Fibroblast of mammary gland (primary cell): Measurements from ENCODE around the gene DROSHA.

Experiments
- DNase-seq: peaks from one replicate; pipeline ENCODE4 v3.0.0-alpha.2; 2010; ENCODE audit warnings: low read depth
- H3K4me3 ChIP-seq: 2 replicates; pipeline ENCODE4 v1.5.1; 2011; ENCODE audit warnings: low read depth, mild to moderate bottlenecking, low read length, moderate library complexity; ENCODE audit not compliant: control insufficient read depth
- TF ChIP-seq, protein P1 (sequence below): conservative IDR thresholded peaks from 2 replicates; pipeline ENCODE4 v1.5.1; 2011; ENCODE audit warnings: low read depth, low read length, inconsistent platforms; ENCODE audit not compliant: control insufficient read depth, insufficient read depth

Gene DROSHA

DNA sequence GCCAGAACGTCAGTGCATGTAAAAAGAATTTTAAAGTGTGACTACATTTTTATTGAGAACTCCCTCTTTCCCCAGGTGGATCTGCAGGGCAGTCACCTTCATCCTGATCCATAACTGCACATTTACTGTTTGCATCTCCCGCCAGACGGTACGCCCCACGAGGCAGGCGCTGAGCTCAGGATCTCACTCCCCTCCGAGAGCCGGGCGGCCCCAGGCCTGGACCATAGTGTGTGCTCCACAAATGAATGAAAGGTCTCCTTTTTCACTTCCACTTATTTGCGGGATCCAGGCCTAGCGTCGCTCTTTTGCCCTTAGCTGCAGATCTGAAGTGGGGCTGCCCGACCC is 378 bp downstream of the DROSHA start:
- peak overlapping the region; percentile 96 for H3K4me3 ChIP-seq
- peak; percentile 10 for DNase-seq
- TF ChIP-seq, protein P1, sequence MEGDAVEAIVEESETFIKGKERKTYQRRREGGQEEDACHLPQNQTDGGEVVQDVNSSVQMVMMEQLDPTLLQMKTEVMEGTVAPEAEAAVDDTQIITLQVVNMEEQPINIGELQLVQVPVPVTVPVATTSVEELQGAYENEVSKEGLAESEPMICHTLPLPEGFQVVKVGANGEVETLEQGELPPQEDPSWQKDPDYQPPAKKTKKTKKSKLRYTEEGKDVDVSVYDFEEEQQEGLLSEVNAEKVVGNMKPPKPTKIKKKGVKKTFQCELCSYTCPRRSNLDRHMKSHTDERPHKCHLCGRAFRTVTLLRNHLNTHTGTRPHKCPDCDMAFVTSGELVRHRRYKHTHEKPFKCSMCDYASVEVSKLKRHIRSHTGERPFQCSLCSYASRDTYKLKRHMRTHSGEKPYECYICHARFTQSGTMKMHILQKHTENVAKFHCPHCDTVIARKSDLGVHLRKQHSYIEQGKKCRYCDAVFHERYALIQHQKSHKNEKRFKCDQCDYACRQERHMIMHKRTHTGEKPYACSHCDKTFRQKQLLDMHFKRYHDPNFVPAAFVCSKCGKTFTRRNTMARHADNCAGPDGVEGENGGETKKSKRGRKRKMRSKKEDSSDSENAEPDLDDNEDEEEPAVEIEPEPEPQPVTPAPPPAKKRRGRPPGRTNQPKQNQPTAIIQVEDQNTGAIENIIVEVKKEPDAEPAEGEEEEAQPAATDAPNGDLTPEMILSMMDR: no peak

DNA sequence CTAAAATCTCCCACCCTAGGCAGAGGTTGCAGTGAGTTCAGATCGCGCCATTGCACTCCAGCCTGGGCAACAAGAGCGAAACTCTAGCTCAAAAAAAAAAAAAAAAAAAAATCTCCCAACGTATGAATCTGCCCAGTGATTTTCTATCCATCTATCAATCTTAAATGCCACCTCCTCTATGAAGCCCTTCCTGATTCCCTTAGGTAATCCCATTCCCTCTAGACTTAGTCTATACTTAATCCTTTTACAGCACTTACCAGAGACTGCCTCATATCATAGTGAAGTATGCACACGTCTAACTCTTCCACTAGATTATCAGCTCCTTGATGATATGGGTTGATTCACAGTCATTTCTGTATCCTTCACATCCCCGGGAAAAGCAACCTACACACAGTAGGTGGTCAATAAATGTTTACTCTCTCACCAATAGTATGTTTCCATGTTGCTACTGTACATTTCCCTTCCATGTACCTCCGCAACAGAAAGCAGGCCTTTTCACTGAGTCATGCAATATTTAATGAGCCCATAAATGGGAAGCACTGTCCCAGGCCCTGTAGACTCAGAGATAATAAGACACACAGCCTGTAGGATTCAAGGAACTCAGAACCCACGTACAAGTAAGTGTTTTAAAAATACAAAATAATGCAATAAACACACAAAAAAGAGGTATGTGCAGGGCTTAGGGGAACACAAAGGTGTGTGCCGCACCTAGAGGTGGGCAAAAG is 1.2 kb downstream of the DROSHA start:
- TF ChIP-seq, protein P1: no peak
- no peak for DNase-seq
- peak overlapping the region; percentile 96 for H3K4me3 ChIP-seq

DNA sequence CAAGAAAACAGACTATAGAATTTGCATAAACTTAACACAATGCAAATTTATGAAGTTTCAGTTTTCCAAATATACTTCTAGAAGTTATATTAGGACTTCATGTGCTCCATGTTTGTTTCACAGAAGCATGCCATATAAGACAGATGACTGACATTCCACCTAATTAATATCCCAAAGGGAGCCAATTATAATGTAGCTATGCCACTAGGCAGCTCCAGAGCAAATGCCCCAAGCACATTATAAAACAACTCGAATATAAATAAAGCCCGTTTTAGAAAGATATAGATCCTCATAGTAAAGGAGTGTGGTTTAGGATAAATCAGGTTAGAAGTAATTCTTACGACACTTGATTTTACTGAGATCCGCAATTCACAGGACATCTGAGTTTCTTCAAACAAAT is 8.9 kb downstream of the DROSHA start:
- TF ChIP-seq, protein P1: no peak
- DNase-seq: no peak
- no peak overlapping the region for H3K4me3 ChIP-seq

DNA sequence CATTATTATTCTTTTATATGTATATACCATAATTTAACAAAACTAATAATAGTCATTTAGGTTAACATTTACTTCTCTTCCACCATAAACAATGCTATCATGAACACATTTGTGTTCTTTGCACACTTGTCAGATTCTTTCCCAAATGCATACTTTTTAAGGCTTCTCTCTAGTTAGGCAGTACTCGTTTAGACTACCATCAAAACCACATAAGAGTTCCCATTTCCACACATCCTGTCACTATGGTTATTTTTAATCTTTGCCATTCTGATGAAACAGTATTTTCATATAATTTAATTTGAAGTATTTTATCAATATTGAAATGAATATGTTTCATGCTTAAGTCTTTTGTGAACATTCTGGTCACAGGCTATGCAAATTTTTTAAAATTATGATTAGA is 15.1 kb downstream of the DROSHA start:
- TF ChIP-seq, protein P1: no peak
- no peak for DNase-seq
- no peak overlapping the region for H3K4me3 ChIP-seq

DNA sequence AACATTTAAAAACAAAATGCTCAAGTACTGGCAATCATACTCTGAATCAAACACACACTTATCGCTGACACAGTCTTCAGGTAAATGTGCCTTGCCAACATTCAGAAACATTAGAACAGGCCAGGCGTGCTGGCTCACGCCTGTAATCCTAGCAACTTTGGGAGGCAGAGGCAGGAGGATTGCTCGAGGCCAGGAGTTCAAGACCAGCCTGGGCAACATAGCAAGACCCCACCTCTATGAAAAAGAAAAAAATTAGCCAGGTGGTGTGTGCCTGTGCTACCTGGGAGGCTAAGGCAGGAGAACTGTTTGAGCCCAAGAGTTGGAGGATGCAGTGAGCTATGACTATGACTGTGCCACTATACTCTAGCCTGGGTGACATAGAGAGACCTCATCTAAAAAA is 20.6 kb downstream of the DROSHA start:
- no peak for DNase-seq
- TF ChIP-seq, protein P1: no peak
- no peak overlapping the region for H3K4me3 ChIP-seq

DNA sequence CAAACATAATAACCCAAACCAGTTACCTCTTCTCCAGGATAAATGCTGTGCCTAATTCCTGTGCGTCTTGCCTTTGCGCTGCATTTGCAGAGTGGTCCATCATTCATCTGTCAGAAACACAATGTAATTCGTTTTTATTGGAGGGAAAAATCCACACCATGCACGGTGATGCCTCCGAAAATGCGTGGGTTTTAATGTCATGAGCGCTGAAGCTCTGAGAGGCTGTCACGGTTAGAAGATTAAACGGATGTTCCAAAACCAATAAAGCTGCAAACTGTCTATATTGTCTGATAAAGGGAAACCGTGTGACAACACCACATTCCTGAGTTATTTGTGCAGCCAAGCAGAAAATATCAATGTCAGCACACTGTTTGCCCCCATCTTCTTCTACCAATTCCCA is 27.4 kb downstream of the DROSHA start:
- no peak for DNase-seq
- TF ChIP-seq, protein P1: no peak
- no peak overlapping the region for H3K4me3 ChIP-seq

DNA sequence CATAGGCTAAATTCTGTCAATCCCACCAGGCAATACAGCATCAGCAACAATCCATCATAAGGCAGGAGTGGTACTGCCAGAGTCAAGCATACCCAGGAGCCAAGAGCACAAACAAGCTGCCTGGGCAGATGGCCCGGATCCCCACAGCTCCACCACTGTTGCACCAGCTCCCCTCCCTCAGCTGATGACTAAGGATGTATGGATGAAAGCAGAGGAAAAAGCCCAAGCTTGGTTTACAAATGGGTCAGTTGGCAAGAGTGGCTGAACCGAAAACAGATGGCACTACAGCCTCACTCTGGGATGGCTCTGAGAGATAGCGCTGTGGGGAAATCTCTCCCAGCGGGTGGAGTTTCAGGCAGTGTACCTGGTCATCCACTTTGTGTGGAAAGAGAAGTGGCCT is 29.4 kb downstream of the DROSHA start:
- DNase-seq: peak; percentile 15
- no peak overlapping the region for H3K4me3 ChIP-seq
- TF ChIP-seq, protein P1: no peak
